Kidney tubule cell (primary cell): Measurements from ENCODE around the gene GALNT14.

ENCODE experiments used
- DNase-seq: peaks from one replicate; pipeline ENCODE4 v3.0.0-alpha.2; 2018; ENCODE audit warnings: low spot score

Gene GALNT14

GRCh38 chr2:30888852-30889409 lies 249.3 kb downstream of the GALNT14 start:
- DNase-seq: no peak

- DNase-seq: no peak
Observed at GRCh38 chr2:30886080-30886479, 252.2 kb downstream of the GALNT14 start.

- no peak for DNase-seq
Observed at GRCh38 chr2:30883822-30884221, 254.4 kb downstream of the GALNT14 start.

GRCh38 chr2:30883184-30883583 lies 255.1 kb downstream of the GALNT14 start:
- no peak for DNase-seq

GRCh38 chr2:30880516-30880915 lies 257.7 kb downstream of the GALNT14 start:
- no peak for DNase-seq

GRCh38 chr2:30877833-30878232 lies 260.4 kb downstream of the GALNT14 start:
- no peak for DNase-seq

GRCh38 chr2:30872797-30873196 lies 265.4 kb downstream of the GALNT14 start:
- DNase-seq: no peak

GRCh38 chr2:30871980-30872789 lies 266.1 kb downstream of the GALNT14 start:
- peak; percentile 79 for DNase-seq

- DNase-seq: no peak
Observed at GRCh38 chr2:30871440-30871839, 266.8 kb downstream of the GALNT14 start.

- peak; percentile 83 for DNase-seq
Observed at GRCh38 chr2:30869988-30870387, 268.3 kb downstream of the GALNT14 start.

GRCh38 chr2:30867385-30867784 lies 270.9 kb downstream of the GALNT14 start:
- no peak for DNase-seq

GRCh38 chr2:30866974-30867373 lies 271.3 kb downstream of the GALNT14 start:
- DNase-seq: no peak

GRCh38 chr2:30865892-30866681 lies 272.2 kb downstream of the GALNT14 start:
- DNase-seq: no peak

GRCh38 chr2:30865243-30865642 lies 273.0 kb downstream of the GALNT14 start:
- DNase-seq: no peak

GRCh38 chr2:30862054-30862651 lies 276.1 kb downstream of the GALNT14 start:
- DNase-seq: peak; percentile 76

- no peak for DNase-seq
Observed at GRCh38 chr2:30860726-30861125, 277.5 kb downstream of the GALNT14 start.
